Memory B cell (primary cell): ENCODE measurements around the gene PMVK.
A peak's percentile ranks its signal among the peaks of the same experiment; 100 is the strongest.
"Not testable (repeated sequence)": the region's sequence is repeated elsewhere in the genome, so short reads cannot be mapped to it uniquely, and the experiment has no call there.

Experiments used
- ATAC-seq: fragments of 150-1000 bp; cut with Tn5 transposase; 2 replicates; pipeline ENCODE4 v1.10.0; 2021; ENCODE audit warnings: low read depth, mild to moderate bottlenecking, moderate library complexity
- DNase-seq, 2 donors: peaks; one replicate each; pipeline ENCODE4 v3.0.0; 2022; ENCODE audit warnings: low spot score in 2 of 2
- H3K27ac Mint-ChIP-seq: one replicate; pipeline ENCODE4 v1.8.0; 2022; ENCODE audit warnings: mild to moderate bottlenecking, moderate library complexity, mixed read lengths
- H3K27me3 Mint-ChIP-seq: one replicate; pipeline ENCODE4 v1.8.0; 2022; ENCODE audit warnings: mixed read lengths
- H3K36me3 Mint-ChIP-seq: one replicate; pipeline ENCODE4 v1.8.0; 2022; ENCODE audit warnings: mild to moderate bottlenecking, mixed read lengths
- H3K4me1 Mint-ChIP-seq: one replicate; pipeline ENCODE4 v1.8.0; 2022; ENCODE audit warnings: mixed read lengths
- H3K4me3 Mint-ChIP-seq: one replicate; pipeline ENCODE4 v1.8.0; 2022; ENCODE audit warnings: mild to moderate bottlenecking, moderate library complexity, mixed read lengths
- H3K9me3 Mint-ChIP-seq: one replicate; pipeline ENCODE4 v1.8.0; 2022; ENCODE audit warnings: mixed read lengths

The PMVK gene

DNA sequence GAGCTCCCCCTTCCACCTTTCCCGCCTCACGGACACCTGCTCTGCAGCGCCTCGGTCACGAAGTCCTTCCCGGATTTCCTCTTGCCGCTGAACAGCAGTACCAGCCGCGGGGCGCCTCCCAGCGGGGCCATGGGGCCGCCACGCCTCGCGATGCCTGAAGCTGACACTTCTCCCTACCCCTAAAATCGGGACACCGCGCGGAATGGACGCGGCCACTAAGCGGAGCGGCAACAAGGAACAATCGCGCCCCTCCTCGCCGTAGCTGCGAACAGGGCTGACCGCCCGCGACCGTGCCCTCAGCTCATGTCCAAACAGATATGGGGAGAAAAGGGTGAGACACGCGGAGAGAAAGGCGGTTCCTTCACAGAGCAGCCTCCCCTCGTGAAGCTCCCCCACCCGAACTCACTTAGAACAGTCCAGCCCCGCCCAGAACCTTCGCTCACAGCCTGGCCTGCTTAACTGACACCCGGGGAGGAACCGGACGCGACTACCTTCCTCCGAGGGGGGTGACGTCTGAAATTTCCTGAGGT lies at the start of gene PMVK:
Gene PMVK (minus strand): TSS at position 165 of the 530 bp plus-strand sequence. CDS start 34 bp downstream, at position 131.
- H3K27ac Mint-ChIP-seq, result peak within 1 kb of the TSS; percentile 99
- DNase-seq (peak; percentile 91 to 95), ATAC-seq (peak; percentile 80)
- no peaks in the 10 kb centered on the region for H3K36me3 Mint-ChIP-seq
- no peaks in the 10 kb centered on the region for H3K27me3 Mint-ChIP-seq
- no peaks in the 10 kb centered on the region for H3K9me3 Mint-ChIP-seq
- peaks cover 36% of the 10 kb centered on the region for H3K4me1 Mint-ChIP-seq
- peak within 1 kb of the TSS; percentile 99 for H3K4me3 Mint-ChIP-seq

DNA sequence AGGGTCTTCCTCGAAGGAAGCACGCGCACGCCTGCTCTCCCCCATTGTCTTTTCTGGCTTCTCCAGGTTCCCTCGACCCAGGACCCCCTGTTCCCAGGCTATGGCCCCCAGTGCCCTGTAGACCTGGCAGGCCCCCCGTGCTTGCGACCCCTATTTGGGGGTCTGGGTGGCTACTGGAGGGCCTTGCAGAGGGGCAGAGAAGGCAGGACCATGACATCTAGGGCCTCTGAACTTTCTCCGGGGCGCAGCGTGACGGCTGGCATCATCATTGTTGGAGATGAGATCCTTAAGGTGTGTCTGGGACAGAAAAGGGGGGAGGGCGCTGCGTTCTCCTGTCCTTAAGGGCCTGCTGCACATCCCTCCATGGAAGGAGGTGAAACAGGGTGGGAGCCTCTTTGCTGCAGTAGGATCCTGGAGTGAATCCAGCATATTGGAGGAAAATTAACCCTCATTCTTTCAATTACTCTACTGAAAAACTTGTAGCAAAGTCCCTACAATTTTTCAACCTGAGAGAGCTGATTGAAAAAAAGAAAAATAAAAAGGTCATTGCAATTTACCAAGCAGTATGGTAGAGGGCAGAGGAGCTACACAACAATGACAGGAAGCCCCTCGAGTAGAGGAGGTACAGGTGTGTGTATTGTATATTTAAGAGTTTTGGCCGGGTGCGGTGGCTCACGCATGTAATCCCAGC lies 47.4 kb upstream of the PMVK start:
- Mint-ChIP-seq H3K27ac (peak overlapping the region; percentile 87), H3K27me3 (no peaks in the 10 kb centered on the region), H3K4me1 (peaks cover 8% of the 10 kb centered on the region), H3K36me3 (peaks cover 7% of the 10 kb centered on the region), H3K9me3 (no peaks in the 10 kb centered on the region), H3K4me3 (no peak overlapping the region)
- DNase-seq (no peak), ATAC-seq (no peak)

DNA sequence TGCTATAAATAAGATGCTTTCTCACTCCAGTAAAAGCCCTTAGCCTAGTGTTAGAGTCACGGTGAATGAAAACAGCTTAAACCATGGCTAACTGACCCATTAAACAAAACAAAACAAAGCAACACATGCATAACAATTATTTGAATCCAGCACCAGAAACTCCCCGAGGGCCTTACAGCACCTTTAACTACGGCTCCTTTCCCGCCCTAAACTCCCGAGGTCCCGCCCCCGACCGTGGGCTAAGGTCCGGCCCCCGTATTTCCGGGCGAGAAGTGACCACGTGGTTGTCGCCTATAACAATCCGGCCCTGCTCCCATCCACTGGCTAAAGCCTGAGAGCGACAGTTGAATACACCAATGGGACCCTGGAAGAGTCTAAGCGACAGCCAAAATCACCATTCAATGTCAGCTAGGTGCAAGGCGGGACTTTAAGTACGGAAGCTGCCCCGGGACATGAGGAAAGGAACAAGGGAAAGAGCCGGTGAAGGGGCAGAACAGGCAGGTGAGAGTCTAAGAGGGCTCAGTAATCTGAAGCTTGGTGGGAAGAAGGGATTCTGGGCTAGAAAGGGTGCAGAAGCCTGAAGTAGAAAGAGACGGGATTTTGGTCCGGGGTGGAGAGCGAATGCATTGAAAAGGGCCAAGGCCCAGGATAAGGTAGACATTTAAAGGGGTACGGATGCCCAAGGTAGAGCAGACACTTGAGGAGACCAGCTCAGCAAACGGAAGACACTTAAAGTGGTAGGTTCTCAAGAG lies 46.6 kb upstream of the PMVK start, which contains the start of gene FLAD1:
Gene FLAD1 (plus strand): TSS at position 448 of the 752 bp plus-strand sequence. CDS start 351 bp downstream, outside the sequence.
- peak; percentile 80 to 93 for DNase-seq
- Mint-ChIP-seq H3K27ac (peak within 1 kb of the TSS; percentile 87), H3K4me3 (no peak within 1 kb of the TSS), H3K9me3 (no peaks in the 10 kb centered on the region), H3K36me3 (peaks cover 3% of the 10 kb centered on the region), H3K27me3 (no peaks in the 10 kb centered on the region), H3K4me1 (peaks cover 6% of the 10 kb centered on the region)
- ATAC-seq, result peak; percentile 98

DNA sequence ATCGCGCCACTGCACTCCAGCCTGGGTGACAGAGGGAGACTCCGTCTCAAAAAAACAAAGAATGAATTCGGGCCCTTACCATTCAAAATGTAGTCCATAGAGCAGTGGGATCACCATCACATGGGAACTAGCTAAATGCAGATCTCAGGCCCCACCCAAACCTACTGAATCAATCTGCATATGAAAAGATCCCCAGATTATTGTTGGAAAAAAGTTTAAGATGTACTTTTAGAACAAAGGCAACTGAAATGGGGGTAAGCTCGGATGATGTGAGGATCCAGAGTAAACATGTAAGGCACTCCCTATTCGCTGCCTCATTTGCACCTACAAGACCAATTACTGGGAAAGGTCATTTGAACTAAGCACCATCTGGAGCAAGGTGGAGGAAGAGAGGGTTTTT lies 45.8 kb upstream of the PMVK start:
- peaks cover 11% of the 10 kb centered on the region for H3K4me1 Mint-ChIP-seq
- H3K4me3 Mint-ChIP-seq, result no peak overlapping the region
- DNase-seq (no peak), ATAC-seq (no peak)
- no peak overlapping the region for H3K27ac Mint-ChIP-seq
- no peaks in the 10 kb centered on the region for H3K9me3 Mint-ChIP-seq
- H3K36me3 Mint-ChIP-seq, result peaks cover 5% of the 10 kb centered on the region
- H3K27me3 Mint-ChIP-seq, result no peaks in the 10 kb centered on the region

DNA sequence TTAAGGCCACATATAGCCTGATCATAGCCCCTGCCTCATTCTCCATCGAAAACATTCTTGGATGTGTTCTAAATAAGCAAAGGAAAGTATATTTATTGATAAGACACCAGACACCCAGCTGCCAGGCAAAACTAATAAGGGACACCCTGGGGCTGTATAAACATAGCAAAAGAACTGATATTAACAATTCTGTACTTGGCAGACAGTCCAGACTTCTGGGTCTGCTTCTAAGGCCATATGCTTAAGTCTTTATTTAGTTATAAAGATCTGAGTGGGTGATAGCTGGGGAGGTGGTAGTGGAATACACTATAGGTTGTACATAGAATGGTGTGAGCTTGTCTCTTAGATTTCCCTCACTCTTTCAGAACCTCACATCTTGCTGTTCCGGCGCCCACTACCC lies 41.8 kb upstream of the PMVK start:
- peaks cover 9% of the 10 kb centered on the region for H3K4me1 Mint-ChIP-seq
- DNase-seq (no peak), ATAC-seq (no peak)
- peaks cover 5% of the 10 kb centered on the region for H3K36me3 Mint-ChIP-seq
- no peaks in the 10 kb centered on the region for H3K27me3 Mint-ChIP-seq
- no peaks in the 10 kb centered on the region for H3K9me3 Mint-ChIP-seq
- H3K4me3 Mint-ChIP-seq, result no peak overlapping the region
- H3K27ac Mint-ChIP-seq, result no peak overlapping the region

DNA sequence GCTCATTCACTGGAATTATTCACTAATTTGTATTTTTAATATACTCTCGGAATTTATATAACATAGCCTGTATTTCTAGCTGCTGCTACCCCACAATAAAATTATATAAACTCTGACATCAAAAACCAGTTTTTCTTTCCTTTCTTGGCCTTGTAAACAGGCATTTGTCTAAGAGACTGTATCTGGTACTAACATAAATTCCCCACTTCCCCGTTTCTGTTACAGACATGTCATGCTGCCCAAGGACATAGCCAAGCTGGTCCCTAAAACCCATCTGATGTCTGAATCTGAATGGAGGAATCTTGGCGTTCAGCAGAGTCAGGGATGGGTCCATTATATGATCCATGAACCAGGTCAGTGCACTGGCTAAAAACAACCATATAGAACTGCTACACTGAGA lies 41.2 kb upstream of the PMVK start:
- H3K4me1 Mint-ChIP-seq, result peaks cover 12% of the 10 kb centered on the region
- not testable (repeated sequence) for ATAC-seq, H3K4me3 Mint-ChIP-seq, H3K9me3 Mint-ChIP-seq, H3K27ac Mint-ChIP-seq, H3K27me3 Mint-ChIP-seq, H3K36me3 Mint-ChIP-seq, DNase-seq

DNA sequence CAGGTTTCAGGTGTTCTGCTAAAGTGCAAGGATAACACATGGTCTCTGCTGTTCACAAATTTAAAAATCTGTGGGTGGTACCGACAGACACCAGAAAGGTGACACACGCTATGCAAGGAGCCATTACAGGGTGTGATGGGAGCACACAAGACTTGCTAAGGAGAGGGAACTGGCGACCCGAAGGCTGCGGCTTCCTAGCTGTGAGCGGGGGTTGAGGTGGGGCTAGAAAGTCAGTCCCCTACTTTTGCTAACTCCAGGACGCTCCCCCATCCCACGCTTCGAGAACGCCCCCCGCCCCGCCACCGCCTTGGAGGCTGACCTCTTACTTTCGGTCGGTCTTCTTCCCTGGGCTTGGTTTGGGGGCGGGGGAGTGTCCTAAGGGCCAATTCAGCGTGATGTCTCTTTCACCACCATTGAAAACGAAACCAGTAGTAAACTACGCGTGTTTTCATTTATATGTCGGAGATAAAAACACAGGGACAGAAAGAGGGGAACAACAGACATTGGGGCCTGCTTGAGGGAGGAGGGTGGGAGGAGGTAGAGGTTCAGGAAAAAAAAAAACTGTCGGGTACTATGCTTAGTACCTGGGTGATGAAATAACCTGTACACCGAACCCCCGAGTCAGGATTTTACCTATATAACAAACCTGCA lies 39.0 kb upstream of the PMVK start:
- Mint-ChIP-seq H3K27me3 (no peaks in the 10 kb centered on the region), H3K9me3 (no peaks in the 10 kb centered on the region), H3K4me1 (peaks cover 27% of the 10 kb centered on the region), H3K36me3 (peaks cover 8% of the 10 kb centered on the region), H3K4me3 (no peak overlapping the region), H3K27ac (no peak overlapping the region)
- peak in 1 of 2 donors; percentile 52 for DNase-seq
- ATAC-seq, result no peak

DNA sequence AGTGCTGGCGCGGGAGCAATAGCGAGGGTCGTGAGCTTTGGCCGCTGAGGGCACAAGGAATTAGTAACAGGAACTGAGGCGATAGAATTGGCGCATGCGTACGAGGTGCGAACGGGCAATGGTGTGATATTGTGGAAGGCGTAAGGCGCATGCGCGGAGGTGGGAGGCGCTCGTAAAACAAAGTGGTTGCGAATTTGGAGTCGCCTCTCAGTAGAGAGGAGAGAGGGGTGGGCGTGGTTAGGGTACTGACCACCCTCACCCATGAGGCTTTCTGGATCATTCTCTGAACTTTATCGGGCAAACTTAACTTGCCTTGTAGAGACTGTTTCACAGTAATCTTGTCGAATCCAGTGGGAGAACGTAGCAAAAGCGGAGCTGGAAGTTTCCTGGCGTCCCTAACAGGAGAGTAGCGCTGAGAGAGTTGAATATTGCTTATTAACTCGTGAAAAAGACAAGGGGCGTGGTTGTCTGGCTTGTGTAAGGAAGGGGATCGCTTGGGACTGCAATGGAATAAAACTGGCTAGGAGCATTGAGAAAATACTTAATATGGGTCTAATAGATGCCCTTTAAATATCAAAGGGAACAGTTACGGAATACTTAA lies 38.4 kb upstream of the PMVK start:
- Mint-ChIP-seq H3K36me3 (peaks cover 8% of the 10 kb centered on the region), H3K4me3 (no peak overlapping the region), H3K9me3 (no peaks in the 10 kb centered on the region), H3K27me3 (no peaks in the 10 kb centered on the region), H3K4me1 (peaks cover 27% of the 10 kb centered on the region), H3K27ac (no peak overlapping the region)
- peak; percentile 89 to 94 for DNase-seq
- ATAC-seq, result peak; percentile 50

DNA sequence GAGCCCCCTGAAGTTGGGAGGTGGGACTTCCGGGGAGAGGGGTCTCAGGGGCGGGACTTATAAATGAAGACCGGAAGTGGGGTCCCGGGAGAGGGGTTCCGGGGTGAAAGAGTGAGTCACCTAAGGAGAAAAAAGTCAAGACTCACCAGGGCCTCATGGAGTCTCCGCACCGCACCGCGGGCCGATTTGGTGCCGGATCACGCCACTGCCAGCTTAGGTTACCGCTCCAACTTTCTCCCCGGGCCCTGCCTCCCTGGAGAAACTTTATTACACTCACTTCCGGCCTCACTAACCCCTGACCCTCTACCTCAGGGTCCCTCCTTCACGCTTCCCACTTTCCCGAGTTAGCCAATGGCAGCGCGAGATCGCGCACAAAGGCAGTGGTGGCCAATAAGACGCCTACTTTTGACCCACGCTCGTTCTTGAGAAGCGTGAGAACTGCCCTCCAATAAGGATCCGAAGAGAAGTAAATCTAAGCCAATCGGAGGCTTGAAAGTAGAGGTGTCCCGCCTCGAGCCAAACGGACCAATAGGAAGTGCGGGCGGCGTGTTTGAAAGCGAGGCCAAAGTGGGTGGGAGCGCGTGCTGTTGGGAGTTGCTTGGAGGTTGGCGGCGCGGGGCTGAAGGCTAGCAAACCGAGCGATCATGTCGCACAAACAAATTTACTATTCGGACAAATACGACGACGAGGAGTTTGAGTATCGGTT lies 37.7 kb upstream of the PMVK start, which contains the start of gene CKS1B:
Gene CKS1B (plus strand): TSS at position 580 of the 706 bp plus-strand sequence. CDS start 65 bp downstream, at position 645.
- Mint-ChIP-seq H3K36me3 (peaks cover 9% of the 10 kb centered on the region), H3K9me3 (no peaks in the 10 kb centered on the region), H3K27me3 (no peaks in the 10 kb centered on the region), H3K4me1 (peaks cover 32% of the 10 kb centered on the region), H3K4me3 (no peak within 1 kb of the TSS), H3K27ac (no peak within 1 kb of the TSS)
- peak; percentile 81 for ATAC-seq
- DNase-seq, result peak in 1 of 2 donors; percentile 96

DNA sequence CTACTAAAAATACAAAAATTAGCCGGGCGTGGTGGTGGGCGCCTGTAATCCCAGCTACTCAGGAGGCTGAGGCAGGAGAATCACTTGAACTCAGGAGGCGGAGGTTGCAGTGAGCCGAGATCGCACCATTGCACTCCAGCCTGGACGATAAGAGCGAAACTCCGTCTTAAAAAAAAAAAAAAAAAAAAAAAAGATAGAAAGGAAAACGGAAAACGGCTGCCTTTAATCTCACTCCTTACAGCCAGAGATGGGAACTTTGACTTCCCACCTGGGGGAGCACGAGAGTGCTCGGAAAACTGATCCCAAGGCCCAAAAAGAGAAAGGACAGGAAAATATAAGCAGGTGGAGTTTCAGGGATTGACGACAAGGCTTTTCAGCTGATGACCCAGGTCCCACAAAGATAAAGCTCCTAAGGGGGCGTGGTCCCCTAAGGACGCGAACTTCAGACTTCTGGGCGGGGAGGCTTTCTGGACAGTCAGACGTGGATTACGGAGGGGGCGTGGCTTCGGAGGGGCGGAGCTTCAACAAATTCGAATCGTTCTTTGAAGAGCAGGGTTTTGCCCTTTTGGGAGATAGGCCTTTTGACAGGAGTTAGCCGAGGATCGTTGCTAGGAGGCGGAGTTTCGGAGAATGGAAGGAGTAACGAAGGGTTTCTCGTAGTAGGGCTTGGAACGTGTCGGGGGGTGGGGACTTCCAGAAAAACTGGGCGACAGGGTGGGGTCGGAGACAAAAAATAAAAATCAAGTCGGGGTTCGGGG lies 37.0 kb upstream of the PMVK start:
- Mint-ChIP-seq H3K27ac (no peak overlapping the region), H3K4me3 (no peak overlapping the region), H3K4me1 (peaks cover 33% of the 10 kb centered on the region), H3K36me3 (peaks cover 10% of the 10 kb centered on the region), H3K9me3 (no peaks in the 10 kb centered on the region), H3K27me3 (no peaks in the 10 kb centered on the region)
- peak; percentile 27 for ATAC-seq
- peak; percentile 90 to 91 for DNase-seq

DNA sequence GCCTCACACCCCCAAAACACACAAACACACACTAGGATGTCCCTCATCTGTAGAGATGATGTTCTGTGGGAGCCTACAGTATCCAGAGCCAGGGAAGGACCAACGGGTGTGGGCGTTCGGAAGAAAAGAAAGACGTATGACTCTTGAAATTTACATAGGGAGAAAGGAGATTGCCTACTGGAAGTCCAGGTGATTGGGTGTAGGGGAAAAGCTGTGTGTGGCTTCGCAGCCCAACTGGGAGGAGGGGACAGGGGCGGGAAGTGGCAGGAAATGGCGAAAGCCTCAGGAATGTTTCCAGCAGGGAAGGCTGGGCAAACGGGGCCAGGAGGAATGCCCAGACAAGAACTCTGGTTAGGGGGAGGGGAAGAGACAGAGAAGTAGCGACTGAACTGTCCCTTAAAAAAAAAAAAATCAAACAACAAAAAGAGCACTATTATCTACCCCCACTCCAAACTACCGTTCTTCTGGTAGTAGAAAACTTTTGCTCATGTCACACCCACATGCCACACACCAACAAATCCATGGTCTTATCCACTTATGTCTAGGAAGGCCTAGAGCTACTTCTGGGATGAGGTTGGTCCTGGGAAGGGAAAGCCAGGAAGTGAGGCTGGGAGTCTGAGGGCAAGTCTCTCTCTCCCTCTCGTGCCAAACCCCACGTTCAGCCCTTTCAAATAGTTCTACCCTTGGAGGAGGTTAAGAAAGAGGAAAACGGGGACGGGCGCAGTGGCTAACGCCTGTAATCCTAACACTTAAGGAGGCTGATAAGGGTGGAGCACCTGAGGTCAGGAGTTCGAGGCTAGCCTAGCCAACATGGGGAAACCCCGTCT lies 36.2 kb upstream of the PMVK start:
- no peaks in the 10 kb centered on the region for H3K27me3 Mint-ChIP-seq
- H3K36me3 Mint-ChIP-seq, result peaks cover 12% of the 10 kb centered on the region
- H3K9me3 Mint-ChIP-seq, result no peaks in the 10 kb centered on the region
- DNase-seq, result no peak
- peaks cover 30% of the 10 kb centered on the region for H3K4me1 Mint-ChIP-seq
- peak overlapping the region; percentile 67 for H3K27ac Mint-ChIP-seq
- peak overlapping the region; percentile 75 for H3K4me3 Mint-ChIP-seq
- ATAC-seq, result no peak

DNA sequence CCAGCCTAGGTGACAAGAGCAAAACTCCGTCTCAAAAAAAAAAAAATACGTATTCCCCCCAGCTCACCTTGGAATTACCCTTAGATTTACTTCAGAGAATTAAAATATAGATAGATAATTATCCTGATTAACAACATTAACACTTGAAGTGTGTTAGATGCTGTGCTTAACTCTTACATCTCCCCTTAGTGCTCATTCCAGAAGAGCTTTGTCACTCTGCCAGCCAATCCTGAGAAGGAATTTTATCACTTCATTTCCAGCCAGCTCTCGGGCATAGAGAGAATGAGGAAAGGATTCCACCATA lies 35.6 kb upstream of the PMVK start:
- H3K36me3 Mint-ChIP-seq, result peaks cover 14% of the 10 kb centered on the region
- H3K4me1 Mint-ChIP-seq, result peaks cover 27% of the 10 kb centered on the region
- peak overlapping the region; percentile 67 for H3K27ac Mint-ChIP-seq
- ATAC-seq, result no peak
- H3K27me3 Mint-ChIP-seq, result no peaks in the 10 kb centered on the region
- no peaks in the 10 kb centered on the region for H3K9me3 Mint-ChIP-seq
- no peak for DNase-seq
- H3K4me3 Mint-ChIP-seq, result peak overlapping the region; percentile 75
